Measurements from ENCODE around the gene MAPK13.

MAPK13 gene

GRCh38 chr6:36187446-36187845 is 57.1 kb downstream of the MAPK13 start:
- TF ChIP-seq REST (IDR thresholded peaks at IDR 0.05; ENCODE audit: insufficient replicate concordance, low read depth) (no peak), GABPA (IDR thresholded peaks at IDR 0.05; ENCODE audit: low read depth) (no peak), SPI1 (IDR thresholded peaks at IDR 0.05; ENCODE audit: borderline replicate concordance, low read depth) (no peak), CTCF (IDR thresholded peaks at IDR 0.05; ENCODE audit: insufficient read depth, low read length) (no peak), POLR2AphosphoS5 (IDR thresholded peaks at IDR 0.05; ENCODE audit: low read depth) (no peak)
- DNase-seq (ENCODE audit: low read depth in 1 of 2, low spot score in 1 of 2), result no peak
- Histone ChIP-seq H3K4me3 (replicated peaks; ENCODE audit: insufficient read depth, low read length) (no peak overlapping the region), H3K27me3 (ENCODE audit: insufficient read depth, poor library complexity, severe bottlenecking) (no peaks in the 10 kb centered on the region), H3K27ac (replicated peaks) (no peak overlapping the region)

All from HL-60 (cell line).